C4-2B (cell line): Measurements from ENCODE around the gene SNRNP70.

Source experiments
- H3K27ac ChIP-seq: fragments of 450-650 bp; 2 replicates; pipeline ENCODE4 v1.5.1; 2017
- ZFX ChIP-seq: fragments of 450-650 bp; IDR thresholded peaks from 2 replicates; pipeline ENCODE4 v1.6.1; 2017
- TF ChIP-seq, protein P1 (sequence below): fragments of 450-650 bp; conservative IDR thresholded peaks from 2 replicates; pipeline ENCODE4 v1.5.1; 2017; ENCODE audit warnings: mild to moderate bottlenecking

The SNRNP70 gene

DNA sequence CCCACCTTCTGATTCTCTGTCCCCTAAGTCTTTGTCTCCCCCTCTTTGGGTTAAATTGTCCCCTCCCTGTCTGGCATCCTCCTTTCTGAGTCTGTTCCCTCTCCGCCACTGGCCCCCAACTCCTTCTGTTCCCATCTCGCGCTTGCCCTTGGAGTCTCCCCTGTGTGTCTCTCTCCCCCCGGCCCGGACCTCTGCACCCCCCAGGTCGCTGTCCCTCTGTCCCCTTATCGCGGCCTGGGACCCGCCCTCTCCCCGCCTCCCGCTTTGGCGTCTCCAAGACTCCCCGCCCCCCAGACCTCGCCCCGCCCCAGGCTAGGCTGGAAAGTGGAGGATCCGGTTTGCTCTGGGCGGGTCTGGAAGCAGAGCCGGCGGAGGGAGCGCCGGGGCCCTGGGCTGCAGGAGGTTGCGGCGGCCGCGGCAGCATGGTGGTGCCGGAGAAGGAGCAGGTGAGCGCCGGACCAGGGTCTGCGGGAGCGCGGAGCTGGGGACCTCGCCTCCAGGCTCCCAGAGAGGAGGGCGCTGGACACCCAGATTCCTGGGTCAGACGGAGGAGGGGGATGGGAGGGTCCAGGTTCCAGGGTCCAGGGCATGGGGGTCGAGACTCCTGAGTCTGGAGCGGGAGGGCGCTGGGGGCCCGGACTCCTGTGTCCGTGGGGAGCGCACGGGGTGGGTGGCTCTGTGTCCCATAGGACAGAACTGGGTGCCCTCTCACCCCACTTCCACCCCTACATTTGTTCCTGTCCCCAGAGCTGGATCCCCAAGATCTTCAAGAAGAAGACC lies 72.4 kb downstream of the SNRNP70 start, which contains the start of gene TRPM4:
TSS of gene TRPM4 (plus strand) at position 348 of the 780 bp plus-strand sequence. CDS start at position 423, 75 bp downstream.
- peak within 1 kb of the TSS; percentile 98 for H3K27ac ChIP-seq
- TF ChIP-seq, protein P1, sequence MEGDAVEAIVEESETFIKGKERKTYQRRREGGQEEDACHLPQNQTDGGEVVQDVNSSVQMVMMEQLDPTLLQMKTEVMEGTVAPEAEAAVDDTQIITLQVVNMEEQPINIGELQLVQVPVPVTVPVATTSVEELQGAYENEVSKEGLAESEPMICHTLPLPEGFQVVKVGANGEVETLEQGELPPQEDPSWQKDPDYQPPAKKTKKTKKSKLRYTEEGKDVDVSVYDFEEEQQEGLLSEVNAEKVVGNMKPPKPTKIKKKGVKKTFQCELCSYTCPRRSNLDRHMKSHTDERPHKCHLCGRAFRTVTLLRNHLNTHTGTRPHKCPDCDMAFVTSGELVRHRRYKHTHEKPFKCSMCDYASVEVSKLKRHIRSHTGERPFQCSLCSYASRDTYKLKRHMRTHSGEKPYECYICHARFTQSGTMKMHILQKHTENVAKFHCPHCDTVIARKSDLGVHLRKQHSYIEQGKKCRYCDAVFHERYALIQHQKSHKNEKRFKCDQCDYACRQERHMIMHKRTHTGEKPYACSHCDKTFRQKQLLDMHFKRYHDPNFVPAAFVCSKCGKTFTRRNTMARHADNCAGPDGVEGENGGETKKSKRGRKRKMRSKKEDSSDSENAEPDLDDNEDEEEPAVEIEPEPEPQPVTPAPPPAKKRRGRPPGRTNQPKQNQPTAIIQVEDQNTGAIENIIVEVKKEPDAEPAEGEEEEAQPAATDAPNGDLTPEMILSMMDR, result no peak
- TF ChIP-seq ZFX, result peak; percentile 41; the same call in 1 of the 2 replicates
